Right lobe of liver (tissue), 6 donors: ENCODE results near the gene EN1. TPM values are rescaled to one million over a fixed set of nuclear protein-coding genes. Genes with fewer than 3 reads are reported as not detected.

ENCODE experiments used
- ATAC-seq, 4 donors: fragments of 200-7000 bp; cut with Tn5 transposase; one replicate each; pipeline ENCODE4 v1.9.1; 2020; ENCODE audit warnings: mild to moderate bottlenecking in 4 of 4, moderate library complexity in 4 of 4
- DNase-seq, 3 donors: peaks; one replicate each; pipeline ENCODE4 v3.0.0-alpha.2; 2020
- H3K27ac ChIP-seq, 3 donors: fragments of 200-600 bp; one replicate each; pipeline ENCODE4 v1.8.0; 2022
- H3K27me3 ChIP-seq, 2 donors: fragments of 200-600 bp; one replicate each; pipeline ENCODE4 v1.8.0; 2022
- H3K36me3 ChIP-seq, 4 donors: fragments of 200-600 bp; sonication (generic) in 1 of 4; one replicate each; pipeline versions ENCODE4 v1.5.1 to v1.8.0; 2017 to 2022; ENCODE audit warnings: control low read depth in 1 of 4
- H3K4me1 ChIP-seq, 4 donors: fragments of 200-600 bp; sonication (generic) in 1 of 4; one replicate each; pipeline versions ENCODE4 v1.5.1 to v1.8.0; 2017 to 2022; ENCODE audit warnings: control low read depth in 1 of 4
- H3K4me3 ChIP-seq, 3 donors: fragments of 200-600 bp; one replicate each; pipeline ENCODE4 v1.8.0; 2022
- H3K9me3 ChIP-seq, 4 donors: fragments of 200-600 bp; sonication (generic) in 1 of 4; one replicate each; pipeline versions ENCODE4 v1.5.1 to v1.8.0; 2017 to 2022; ENCODE audit warnings: control low read depth in 1 of 4
- CTCF ChIP-seq, 4 donors: fragments of 200-600 bp in 3 of 4; fragments of 450-650 bp in 1 of 4; IDR thresholded peaks; one replicate each; pipeline versions ENCODE4 v1.5.1 to v1.8.0; 2016 to 2022; ENCODE audit warnings: antibody characterized with exemption in 4 of 4, mild to moderate bottlenecking in 2 of 4
- POLR2A ChIP-seq: fragments of 450-650 bp; IDR thresholded peaks from one replicate; pipeline ENCODE4 v1.6.1; 2017; ENCODE audit warnings: antibody characterized with exemption, mild to moderate bottlenecking
- WGBS: methylation state at CpG from one replicate; pipeline ENCODE4 v1.1.6; 2018; ENCODE audit warnings: low coverage, low lambda C conversion rate; ENCODE audit not compliant: insufficient coverage; ENCODE audit errors: missing lambda C conversion rate; 5-methylcytosine and 5-hydroxymethylcytosine counted together
- intact Hi-C, 2 donors: fragments of 100-400 bp; cut with DNase I; formaldehyde crosslinking; loops; one replicate each; pipeline versions ENCODE4 v1.11.2 to v1.14.1; 2022
- total RNA-seq, 6 experiments: library from RNA; depleted of rRNA in 2 of 6; stranded (reverse); fragments of >200 nt in 2 of 6; fragmentation: NEBNext Ultra II Directional in 3 of 6; extraction: Animal tissue kit (Norgen Biotek cat#: 25700) in 3 of 6; gene quantifications; one replicate each; pipeline versions ENCODE4 v1.1.0 to v1.2.4, GENCODE V29; 2016 to 2023
- donor health status: DM: no; HTN: yes; CAD: no.
- donor health status: DM: no; HTN: no; CAD: no.
- donor health status: DM: no; HTN: no; CAD: no.
- donor health status: DM: no; HTN: yes; CAD: no.
- donor health status: DM: no; HTN: yes; CAD: no.

Gene EN1
- total RNA-seq, 6 experiments from 2014 or later: not detected

GRCh38 chr2:118813111-118813510 is 34.3 kb downstream of the EN1 start:
- ATAC-seq (no peak), DNase-seq (no peak)
- H3K27ac ChIP-seq: no peak overlapping the region
- no peaks in the 10 kb centered on the region for H3K36me3 ChIP-seq
- WGBS: 33% methylated on average over 6 of the region's 8 CpGs
- no peaks in the 10 kb centered on the region for H3K9me3 ChIP-seq
- intact Hi-C loops: no loop called here
- peaks cover 0 to 8% of the 10 kb centered on the region in 2 donors for H3K27me3 ChIP-seq
- H3K4me3 ChIP-seq: no peak overlapping the region
- no peaks in the 10 kb centered on the region for H3K4me1 ChIP-seq
- TF ChIP-seq CTCF (IDR thresholded peaks at IDR 0.05) (no peak), POLR2A (no peak)

DNA sequence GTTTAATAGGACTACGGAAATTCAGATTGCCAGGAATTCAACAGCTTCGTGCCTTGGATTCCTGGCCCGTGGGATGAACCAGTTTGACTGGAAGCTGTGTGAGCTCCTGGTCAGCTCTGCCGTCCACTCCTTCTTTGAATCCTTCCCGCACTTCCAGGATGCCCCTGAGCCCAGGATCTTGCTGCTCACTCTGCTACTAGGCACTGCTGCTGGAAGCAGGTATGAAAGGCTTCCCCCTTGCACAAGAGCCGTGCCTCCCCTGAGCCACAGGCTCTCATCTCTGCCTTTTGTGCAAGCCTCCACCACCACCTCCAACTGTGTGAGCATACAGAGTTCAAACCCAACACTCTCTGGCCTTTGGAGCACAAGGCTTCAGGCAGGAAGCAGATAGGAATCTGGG is 34.9 kb downstream of the EN1 start:
- no peak overlapping the region for H3K4me3 ChIP-seq
- 20% methylated on average over 3 of the region's 6 CpGs for WGBS
- ATAC-seq: no peak
- no peak for DNase-seq
- H3K27me3 ChIP-seq: peaks cover 0 to 8% of the 10 kb centered on the region in 2 donors
- H3K27ac ChIP-seq: no peak overlapping the region
- H3K9me3 ChIP-seq: no peaks in the 10 kb centered on the region
- intact Hi-C loops: no loop called here
- H3K36me3 ChIP-seq: no peaks in the 10 kb centered on the region
- no peaks in the 10 kb centered on the region for H3K4me1 ChIP-seq
- no peak for TF ChIP-seq POLR2A

DNA sequence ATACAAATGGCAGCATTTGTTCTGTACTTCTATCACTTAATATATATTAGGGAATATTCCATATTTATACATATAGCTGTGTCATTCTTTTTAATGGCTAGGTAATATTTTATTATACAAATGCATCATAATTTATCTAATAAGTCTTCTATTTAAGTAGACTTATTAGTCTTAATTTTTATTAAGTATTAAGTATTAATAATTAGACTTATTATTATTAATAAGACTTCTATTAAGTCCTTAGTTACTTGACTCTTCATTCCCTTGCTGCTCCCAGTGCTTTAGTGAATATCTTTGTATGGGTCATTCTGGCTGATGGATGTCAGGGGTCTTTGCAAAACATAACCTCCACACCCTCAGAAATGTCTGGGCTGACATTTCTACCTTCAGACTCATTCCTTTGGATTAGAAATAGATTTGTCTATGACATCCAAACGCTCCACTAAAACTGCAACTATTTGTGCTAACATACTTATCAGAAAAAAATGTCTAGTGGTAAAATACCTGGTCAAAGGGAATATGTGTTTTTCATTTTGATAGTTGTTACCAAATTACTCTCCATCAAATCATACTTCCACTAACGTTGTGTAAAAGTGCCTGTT is 35.8 kb downstream of the EN1 start:
- 45% methylated on average over 2 of the region's 2 CpGs for WGBS
- H3K9me3 ChIP-seq: no peaks in the 10 kb centered on the region
- intact Hi-C loops: no loop called here
- DNase-seq (no peak), ATAC-seq (no peak)
- H3K4me1 ChIP-seq: no peaks in the 10 kb centered on the region
- TF ChIP-seq CTCF (IDR thresholded peaks at IDR 0.05) (no peak), POLR2A (no peak)
- H3K36me3 ChIP-seq: no peaks in the 10 kb centered on the region
- H3K4me3 ChIP-seq: no peak overlapping the region
- peaks cover 0 to 8% of the 10 kb centered on the region in 2 donors for H3K27me3 ChIP-seq
- H3K27ac ChIP-seq: no peak overlapping the region

GRCh38 chr2:118810766-118811165 is 36.7 kb downstream of the EN1 start:
- Histone ChIP-seq H3K36me3 (no peaks in the 10 kb centered on the region), H3K4me3 (no peak overlapping the region), H3K27me3 (peaks cover 0 to 8% of the 10 kb centered on the region in 2 donors), H3K27ac (no peak overlapping the region), H3K4me1 (no peaks in the 10 kb centered on the region), H3K9me3 (no peaks in the 10 kb centered on the region)
- WGBS: 51% methylated on average over 2 of the region's 7 CpGs
- intact Hi-C loops: no loop called here
- no peak for TF ChIP-seq POLR2A
- no peak for TF ChIP-seq CTCF (IDR thresholded peaks at IDR 0.05)
- DNase-seq: no peak
- no peak for ATAC-seq

- no peaks in the 10 kb centered on the region for H3K4me1 ChIP-seq
- peaks cover 0 to 8% of the 10 kb centered on the region in 2 donors for H3K27me3 ChIP-seq
- H3K9me3 ChIP-seq: no peaks in the 10 kb centered on the region
- DNase-seq: no peak
- 8% methylated on average over 5 of the region's 16 CpGs for WGBS
- H3K27ac ChIP-seq: no peak overlapping the region
- H3K4me3 ChIP-seq: peak overlapping the region in 1 of 3 donors; percentile 4
- no peaks in the 10 kb centered on the region for H3K36me3 ChIP-seq
- peak; percentile 33 to 64 (median 48) for ATAC-seq
- intact Hi-C loops: no loop called here
- TF ChIP-seq CTCF (IDR thresholded peaks at IDR 0.05) (no peak), POLR2A (no peak)
Measured at GRCh38 chr2:118808429-118808809, 39.0 kb downstream of the EN1 start.
